Adipocyte (in vitro differentiated cells): ENCODE measurements around the gene PDE4B.

Experiments
- DNase-seq: peaks from one replicate; pipeline ENCODE4 v3.0.0-alpha.2; 2015; ENCODE audit warnings: low read depth
- H3K27me3 ChIP-seq: replicated peaks from 2 replicates; pipeline ENCODE4 v1.7.0; 2013; ENCODE audit warnings: mild to moderate bottlenecking, low read length, moderate library complexity; ENCODE audit not compliant: control insufficient read depth, insufficient read depth
- H3K36me3 ChIP-seq: 2 replicates; pipeline ENCODE4 v1.7.0; 2013; ENCODE audit warnings: low read length, mild to moderate bottlenecking, moderate library complexity; ENCODE audit not compliant: control insufficient read depth, insufficient read depth, severe bottlenecking
- H3K4me1 ChIP-seq: 2 replicates; pipeline ENCODE4 v1.7.0; 2013; ENCODE audit warnings: mild to moderate bottlenecking, low read length, moderate library complexity; ENCODE audit not compliant: control insufficient read depth, insufficient read depth
- H3K4me3 ChIP-seq: 2 replicates; pipeline ENCODE4 v1.7.0; 2013; ENCODE audit warnings: mild to moderate bottlenecking, low read length, moderate library complexity
- H3K9ac ChIP-seq: 2 replicates; pipeline ENCODE4 v1.7.0; 2013; ENCODE audit warnings: mild to moderate bottlenecking, low read length, moderate library complexity
- H3K9me3 ChIP-seq: 2 replicates; pipeline ENCODE4 v1.7.0; 2013; ENCODE audit warnings: mild to moderate bottlenecking, low read length, moderate library complexity; ENCODE audit not compliant: control insufficient read depth

Gene PDE4B

DNA sequence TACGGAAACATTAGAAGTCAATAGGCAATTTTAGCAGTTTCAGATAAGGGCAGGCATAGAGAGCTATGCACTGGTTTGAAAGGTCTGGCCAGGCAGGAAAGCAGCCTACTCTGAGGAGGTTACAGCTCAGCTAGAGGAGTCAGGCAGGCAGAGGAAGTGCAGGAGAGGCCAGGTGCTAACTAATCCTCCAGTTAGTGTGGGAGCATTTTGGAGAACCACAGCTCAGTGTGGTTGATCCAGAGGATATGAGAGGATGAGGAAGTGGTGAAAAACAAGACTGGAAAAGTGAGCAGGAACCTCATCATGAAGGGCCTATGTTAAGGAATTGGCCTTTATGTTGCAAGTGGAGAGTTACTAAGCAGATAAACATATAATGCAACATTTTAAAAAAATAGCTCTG lies 458.9 kb downstream of the PDE4B start:
- Histone ChIP-seq H3K4me1 (peaks cover 17% of the 10 kb centered on the region), H3K9ac (no peak overlapping the region), H3K36me3 (no peaks in the 10 kb centered on the region), H3K4me3 (no peak overlapping the region), H3K9me3 (no peaks in the 10 kb centered on the region), H3K27me3 (no peaks in the 10 kb centered on the region)
- no peak for DNase-seq

GRCh38 chr1:66253330-66253921 lies 460.7 kb downstream of the PDE4B start:
- peaks cover 27% of the 10 kb centered on the region for H3K4me1 ChIP-seq
- H3K9me3 ChIP-seq, result no peaks in the 10 kb centered on the region
- H3K36me3 ChIP-seq, result no peaks in the 10 kb centered on the region
- no peak overlapping the region for H3K4me3 ChIP-seq
- H3K9ac ChIP-seq, result peak overlapping the region; percentile 13
- peak; percentile 88 for DNase-seq
- H3K27me3 ChIP-seq, result no peaks in the 10 kb centered on the region

GRCh38 chr1:66254785-66255184 lies 462.1 kb downstream of the PDE4B start:
- DNase-seq, result no peak
- Histone ChIP-seq H3K9ac (no peak overlapping the region), H3K27me3 (no peaks in the 10 kb centered on the region), H3K4me3 (no peak overlapping the region), H3K9me3 (no peaks in the 10 kb centered on the region), H3K4me1 (peaks cover 26% of the 10 kb centered on the region), H3K36me3 (no peaks in the 10 kb centered on the region)

DNA sequence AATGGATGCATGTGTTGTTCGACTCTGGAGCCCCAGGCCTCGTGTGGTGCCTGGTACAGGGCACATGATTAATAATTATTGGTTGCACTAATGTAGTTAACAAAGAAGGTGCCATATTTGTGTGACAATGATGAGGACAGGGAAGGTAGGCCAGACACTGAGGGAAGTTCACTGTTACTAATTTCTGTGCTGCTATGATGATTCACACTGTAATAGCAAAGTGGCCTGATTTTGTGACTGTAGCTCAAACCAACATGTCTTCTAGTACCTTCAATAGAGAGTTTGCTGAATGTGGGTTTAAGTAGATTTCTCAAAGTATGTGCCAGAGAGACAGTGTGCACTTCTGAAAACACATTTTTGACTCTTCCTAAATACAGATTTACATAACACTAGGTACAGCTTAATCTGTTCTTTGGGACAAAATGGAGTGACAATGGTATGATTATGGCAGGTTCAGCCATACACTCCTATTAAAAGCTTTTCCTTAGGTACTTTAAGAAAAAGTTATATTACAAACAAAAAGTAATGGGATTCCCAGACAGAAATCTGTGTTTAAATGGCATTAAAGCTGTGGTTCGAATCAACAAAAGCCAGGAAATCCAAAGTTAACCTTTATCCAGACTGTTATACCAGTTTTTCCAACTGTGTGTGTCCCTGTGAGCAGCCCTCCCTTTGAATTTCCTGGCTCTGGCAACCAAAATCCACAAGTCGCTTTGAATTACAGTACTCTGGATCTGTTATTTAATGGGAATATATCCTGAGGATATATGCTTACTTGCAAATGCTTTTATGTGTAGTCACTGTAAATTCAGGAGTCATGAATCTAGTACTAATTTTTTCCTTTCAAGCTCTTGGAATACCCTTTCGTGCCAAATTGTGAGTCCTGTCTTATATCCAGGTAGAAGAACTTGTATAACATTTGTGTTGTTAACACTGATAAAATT lies 464.2 kb downstream of the PDE4B start:
- Histone ChIP-seq H3K4me3 (no peak overlapping the region), H3K36me3 (no peaks in the 10 kb centered on the region), H3K9ac (no peak overlapping the region), H3K9me3 (no peaks in the 10 kb centered on the region), H3K27me3 (no peaks in the 10 kb centered on the region), H3K4me1 (peaks cover 26% of the 10 kb centered on the region)
- DNase-seq, result peak; percentile 68

DNA sequence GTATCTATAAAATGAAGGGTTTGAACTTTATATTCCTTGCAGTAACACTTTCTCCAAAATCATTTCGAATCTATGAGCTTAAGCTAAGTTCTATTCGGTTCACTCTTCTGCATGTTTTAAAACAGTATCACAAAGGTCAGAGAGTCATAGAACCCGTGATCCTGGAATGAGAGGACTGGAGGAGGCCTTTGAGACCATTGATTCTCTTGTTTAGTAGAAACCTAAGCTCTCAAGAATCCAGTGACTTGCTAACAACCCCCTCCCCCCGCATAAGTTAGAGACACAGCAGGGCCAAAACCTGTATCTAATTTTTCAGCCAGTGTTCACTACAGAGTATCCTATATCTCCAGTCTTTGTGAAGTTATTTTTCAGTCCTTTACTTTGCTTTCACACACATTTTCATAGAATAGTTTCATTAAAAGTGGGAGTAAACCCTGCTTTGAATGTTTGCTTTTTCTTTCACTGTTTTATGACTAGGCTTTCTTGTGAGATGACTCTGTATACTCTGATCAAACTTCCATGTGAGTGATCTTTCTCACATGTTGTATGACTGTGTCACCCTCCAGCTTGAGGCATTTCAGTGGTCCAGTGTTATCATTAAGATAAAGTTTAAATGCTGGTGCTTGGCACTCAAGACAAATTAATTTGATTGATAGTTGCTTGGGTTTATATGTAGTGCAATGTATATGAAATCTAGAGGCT lies 465.9 kb downstream of the PDE4B start:
- H3K27me3 ChIP-seq, result no peaks in the 10 kb centered on the region
- H3K9ac ChIP-seq, result no peak overlapping the region
- no peak for DNase-seq
- H3K4me3 ChIP-seq, result no peak overlapping the region
- H3K9me3 ChIP-seq, result no peaks in the 10 kb centered on the region
- H3K4me1 ChIP-seq, result peaks cover 34% of the 10 kb centered on the region
- H3K36me3 ChIP-seq, result no peaks in the 10 kb centered on the region

DNA sequence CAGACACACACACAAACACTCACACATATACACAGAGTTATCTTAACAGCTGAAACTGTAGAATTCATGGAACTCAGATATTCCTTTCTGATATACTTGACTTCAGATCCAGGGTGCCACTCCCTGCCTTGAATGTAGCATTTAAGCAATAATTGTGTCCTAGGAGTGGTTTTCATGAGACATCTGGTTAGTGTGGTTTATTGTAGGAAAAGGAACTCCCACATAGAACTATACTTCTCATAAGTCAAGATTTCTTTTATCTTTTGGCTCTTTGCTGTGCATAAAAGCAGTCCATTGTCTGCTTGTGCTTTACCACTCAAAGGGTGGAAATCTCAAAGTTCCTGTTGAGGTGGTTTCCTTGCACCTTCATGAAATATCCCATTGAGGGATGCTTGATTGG lies 468.7 kb downstream of the PDE4B start:
- Histone ChIP-seq H3K4me3 (no peak overlapping the region), H3K27me3 (no peaks in the 10 kb centered on the region), H3K9me3 (no peaks in the 10 kb centered on the region), H3K36me3 (no peaks in the 10 kb centered on the region), H3K9ac (no peak overlapping the region), H3K4me1 (peaks cover 33% of the 10 kb centered on the region)
- peak; percentile 64 for DNase-seq

DNA sequence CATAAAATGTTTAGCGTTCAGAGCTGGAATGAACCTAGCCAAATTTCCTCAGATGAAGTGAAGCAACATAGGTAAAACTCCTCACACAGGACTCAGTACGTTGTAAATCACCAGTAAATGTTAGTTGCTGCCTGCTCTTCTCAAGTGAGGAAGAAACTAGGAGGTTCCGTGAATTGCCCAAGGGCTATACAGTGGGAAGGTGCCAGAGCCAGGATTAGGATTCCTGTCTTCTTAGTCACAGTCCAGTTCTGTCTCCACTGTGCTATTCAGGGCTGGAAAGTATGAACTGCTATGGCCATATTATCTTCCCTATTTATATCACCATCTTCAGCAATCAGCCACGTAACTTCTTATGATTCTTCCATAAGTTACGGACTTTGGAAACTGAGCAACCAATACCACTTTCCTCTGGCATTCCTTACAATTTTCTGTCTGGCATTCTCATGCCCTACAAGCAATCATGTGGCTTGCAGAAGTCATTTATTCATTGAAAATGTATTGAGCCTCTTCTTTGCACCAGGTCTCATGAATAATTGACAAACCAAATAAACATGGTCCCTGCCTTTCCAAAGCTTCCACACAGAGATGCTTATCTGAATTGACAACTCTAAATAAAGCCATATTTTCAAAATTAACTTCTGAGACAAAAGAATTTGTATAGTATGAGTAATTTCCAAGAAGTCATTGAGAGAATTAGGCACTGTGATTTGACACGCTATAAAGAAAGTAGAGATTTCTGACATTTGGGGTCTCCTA lies 469.7 kb downstream of the PDE4B start:
- H3K9me3 ChIP-seq, result no peaks in the 10 kb centered on the region
- no peak overlapping the region for H3K4me3 ChIP-seq
- no peak overlapping the region for H3K9ac ChIP-seq
- no peaks in the 10 kb centered on the region for H3K36me3 ChIP-seq
- peaks cover 29% of the 10 kb centered on the region for H3K4me1 ChIP-seq
- peak; percentile 94 for DNase-seq
- no peaks in the 10 kb centered on the region for H3K27me3 ChIP-seq

- H3K36me3 ChIP-seq, result no peaks in the 10 kb centered on the region
- H3K4me1 ChIP-seq, result peaks cover 25% of the 10 kb centered on the region
- no peaks in the 10 kb centered on the region for H3K9me3 ChIP-seq
- DNase-seq, result no peak
- no peak overlapping the region for H3K4me3 ChIP-seq
- no peaks in the 10 kb centered on the region for H3K27me3 ChIP-seq
- no peak overlapping the region for H3K9ac ChIP-seq
Observed at GRCh38 chr1:66265268-66265667, 472.6 kb downstream of the PDE4B start.

- peaks cover 30% of the 10 kb centered on the region for H3K4me1 ChIP-seq
- H3K27me3 ChIP-seq, result no peaks in the 10 kb centered on the region
- H3K9ac ChIP-seq, result no peak overlapping the region
- no peaks in the 10 kb centered on the region for H3K36me3 ChIP-seq
- no peaks in the 10 kb centered on the region for H3K9me3 ChIP-seq
- DNase-seq, result no peak
- no peak overlapping the region for H3K4me3 ChIP-seq
Observed at GRCh38 chr1:66265796-66266195, 473.1 kb downstream of the PDE4B start.

DNA sequence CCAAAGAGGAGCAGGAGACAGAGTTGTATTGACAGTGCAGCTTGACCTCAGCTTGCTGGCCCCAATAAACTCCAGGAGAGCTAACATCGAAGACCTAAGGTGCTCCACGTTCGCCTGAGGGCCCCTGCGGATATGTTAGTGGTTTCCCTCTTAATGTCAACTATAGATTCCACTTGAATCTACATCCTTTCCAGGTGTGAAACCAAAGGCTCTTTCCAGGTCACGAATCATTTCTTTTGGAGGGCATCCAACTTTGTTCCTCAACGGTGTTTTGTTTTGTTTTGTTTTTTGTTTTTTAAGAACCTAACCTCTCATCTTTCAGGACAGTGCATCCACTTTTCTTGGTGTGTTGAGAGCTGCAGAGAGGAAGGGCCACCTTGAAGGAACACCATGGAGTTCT lies 473.7 kb downstream of the PDE4B start:
- Histone ChIP-seq H3K4me1 (peaks cover 32% of the 10 kb centered on the region), H3K9ac (no peak overlapping the region), H3K9me3 (no peaks in the 10 kb centered on the region), H3K36me3 (no peaks in the 10 kb centered on the region), H3K4me3 (no peak overlapping the region), H3K27me3 (no peaks in the 10 kb centered on the region)
- DNase-seq, result no peak

GRCh38 chr1:66266756-66267155 lies 474.1 kb downstream of the PDE4B start:
- no peak overlapping the region for H3K4me3 ChIP-seq
- H3K36me3 ChIP-seq, result no peaks in the 10 kb centered on the region
- no peak for DNase-seq
- H3K4me1 ChIP-seq, result peaks cover 33% of the 10 kb centered on the region
- no peaks in the 10 kb centered on the region for H3K27me3 ChIP-seq
- no peak overlapping the region for H3K9ac ChIP-seq
- no peaks in the 10 kb centered on the region for H3K9me3 ChIP-seq
